ENCODE measurements around the gene PBX1.

The PBX1 gene

DNA sequence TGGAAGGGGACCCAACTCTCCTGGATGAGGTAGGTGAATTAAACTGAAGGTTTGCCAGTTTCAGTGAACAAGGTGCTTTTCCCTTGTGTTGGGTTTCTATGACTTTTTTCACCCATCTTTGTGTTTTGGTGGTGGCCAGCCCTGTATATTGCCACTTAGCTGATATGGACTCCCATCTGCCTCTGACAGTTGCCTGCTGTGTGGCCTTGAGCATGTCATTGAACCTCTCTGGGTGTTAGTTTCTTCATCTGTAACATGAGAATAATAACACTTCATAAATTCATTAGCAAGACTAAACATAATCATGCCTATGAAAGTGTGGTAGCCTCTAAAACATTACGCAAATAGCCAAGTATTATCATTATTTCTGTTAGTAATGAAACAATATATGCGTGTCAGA lies 141.7 kb downstream of the PBX1 start:
- no peak overlapping the region for H3K4me3 ChIP-seq (ENCODE audit: low read depth in 1 of 2, low read length in 1 of 2)
- H3K4me1 ChIP-seq (ENCODE audit: control insufficient read depth in 1 of 2, insufficient read depth in 1 of 2, low read depth in 1 of 2, low read length in 1 of 2) = no peaks in the 10 kb centered on the region
- TF ChIP-seq, protein P1, sequence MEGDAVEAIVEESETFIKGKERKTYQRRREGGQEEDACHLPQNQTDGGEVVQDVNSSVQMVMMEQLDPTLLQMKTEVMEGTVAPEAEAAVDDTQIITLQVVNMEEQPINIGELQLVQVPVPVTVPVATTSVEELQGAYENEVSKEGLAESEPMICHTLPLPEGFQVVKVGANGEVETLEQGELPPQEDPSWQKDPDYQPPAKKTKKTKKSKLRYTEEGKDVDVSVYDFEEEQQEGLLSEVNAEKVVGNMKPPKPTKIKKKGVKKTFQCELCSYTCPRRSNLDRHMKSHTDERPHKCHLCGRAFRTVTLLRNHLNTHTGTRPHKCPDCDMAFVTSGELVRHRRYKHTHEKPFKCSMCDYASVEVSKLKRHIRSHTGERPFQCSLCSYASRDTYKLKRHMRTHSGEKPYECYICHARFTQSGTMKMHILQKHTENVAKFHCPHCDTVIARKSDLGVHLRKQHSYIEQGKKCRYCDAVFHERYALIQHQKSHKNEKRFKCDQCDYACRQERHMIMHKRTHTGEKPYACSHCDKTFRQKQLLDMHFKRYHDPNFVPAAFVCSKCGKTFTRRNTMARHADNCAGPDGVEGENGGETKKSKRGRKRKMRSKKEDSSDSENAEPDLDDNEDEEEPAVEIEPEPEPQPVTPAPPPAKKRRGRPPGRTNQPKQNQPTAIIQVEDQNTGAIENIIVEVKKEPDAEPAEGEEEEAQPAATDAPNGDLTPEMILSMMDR (IDR thresholded peaks at IDR 0.05) = no peak
- peaks cover 11% of the 10 kb centered on the region for H3K27me3 ChIP-seq
- no peaks in the 10 kb centered on the region for H3K9me3 ChIP-seq
- H3K36me3 ChIP-seq = no peaks in the 10 kb centered on the region
- no peak overlapping the region for H3K27ac ChIP-seq

DNA sequence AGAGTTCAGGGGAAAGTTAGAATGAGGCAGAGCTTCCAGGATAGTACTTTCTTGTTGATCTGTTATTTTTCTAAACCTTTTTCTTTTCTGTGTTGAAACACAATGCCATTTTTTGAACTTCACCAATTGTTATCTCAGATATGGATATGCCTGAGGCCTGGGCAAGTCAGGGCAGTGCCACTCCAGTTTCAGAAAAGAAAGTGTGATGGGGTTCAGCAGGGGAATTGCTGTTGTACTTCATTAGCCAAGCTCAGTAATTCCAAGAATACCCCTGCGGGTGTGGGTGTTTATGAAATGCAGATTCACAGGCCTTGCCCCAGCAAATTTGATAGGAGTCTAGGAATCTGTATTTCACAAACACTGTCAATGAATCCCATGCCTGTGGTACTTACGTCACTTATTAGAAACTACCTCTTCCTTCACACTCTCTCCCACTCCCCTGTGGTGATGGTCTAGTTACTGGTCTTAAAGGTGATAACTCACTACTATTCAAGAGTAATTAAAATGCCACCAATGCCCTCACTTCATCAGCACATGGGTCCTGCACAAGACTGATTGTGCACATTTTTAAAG lies 142.3 kb downstream of the PBX1 start:
- Histone ChIP-seq H3K27ac (no peak overlapping the region), H3K4me1 (ENCODE audit: control insufficient read depth in 1 of 2, insufficient read depth in 1 of 2, low read depth in 1 of 2, low read length in 1 of 2) (no peaks in the 10 kb centered on the region), H3K36me3 (no peaks in the 10 kb centered on the region), H3K27me3 (peaks cover 11% of the 10 kb centered on the region), H3K4me3 (ENCODE audit: low read depth in 1 of 2, low read length in 1 of 2) (no peak overlapping the region), H3K9me3 (no peaks in the 10 kb centered on the region)
- TF ChIP-seq, protein P1 (IDR thresholded peaks at IDR 0.05) = no peak

DNA sequence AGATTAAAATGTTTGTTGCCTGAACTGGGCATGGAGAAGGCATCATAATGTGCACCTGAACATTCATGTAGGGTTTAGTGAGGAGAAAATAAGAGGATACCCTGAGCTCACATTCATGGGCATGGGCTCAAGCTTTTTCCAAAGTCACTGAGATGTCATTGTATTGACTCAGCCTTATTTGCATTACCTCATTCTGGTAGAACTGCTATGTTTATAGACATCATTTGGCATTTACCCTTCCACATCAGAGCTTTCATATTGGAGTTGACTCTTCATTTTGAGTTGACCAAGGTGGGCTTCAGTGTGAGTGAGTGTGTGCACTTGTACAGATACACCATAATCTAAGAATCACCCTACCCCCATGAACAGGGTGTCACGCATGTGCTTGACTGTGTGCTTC lies 143.2 kb downstream of the PBX1 start:
- Histone ChIP-seq H3K9me3 (no peaks in the 10 kb centered on the region), H3K27ac (no peak overlapping the region), H3K36me3 (no peaks in the 10 kb centered on the region), H3K27me3 (peaks cover 11% of the 10 kb centered on the region), H3K4me3 (ENCODE audit: low read depth in 1 of 2, low read length in 1 of 2) (no peak overlapping the region), H3K4me1 (ENCODE audit: control insufficient read depth in 1 of 2, insufficient read depth in 1 of 2, low read depth in 1 of 2, low read length in 1 of 2) (no peaks in the 10 kb centered on the region)
- TF ChIP-seq, protein P1 (IDR thresholded peaks at IDR 0.05) = no peak

DNA sequence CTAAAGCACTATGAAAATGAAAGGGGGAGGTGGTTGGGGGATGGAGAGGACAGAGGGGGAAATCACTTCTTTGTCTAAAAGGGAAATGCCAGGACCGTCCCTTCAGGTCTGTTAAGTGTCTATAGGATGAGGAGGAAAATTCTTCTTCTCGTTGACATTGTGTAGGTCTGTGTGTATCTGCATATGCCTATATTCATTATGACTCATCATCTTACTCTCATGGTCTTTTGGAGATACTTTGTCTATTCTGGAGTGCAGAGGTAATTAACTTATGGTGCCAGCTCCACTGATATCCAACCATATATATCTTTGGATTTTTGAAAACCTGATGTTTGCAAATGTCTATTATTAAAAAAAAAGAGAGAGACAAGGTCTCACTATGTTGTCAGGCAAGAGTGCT lies 143.7 kb downstream of the PBX1 start:
- H3K9me3 ChIP-seq = no peaks in the 10 kb centered on the region
- H3K4me3 ChIP-seq (ENCODE audit: low read depth in 1 of 2, low read length in 1 of 2) = no peak overlapping the region
- no peaks in the 10 kb centered on the region for H3K4me1 ChIP-seq (ENCODE audit: control insufficient read depth in 1 of 2, insufficient read depth in 1 of 2, low read depth in 1 of 2, low read length in 1 of 2)
- peaks cover 11% of the 10 kb centered on the region for H3K27me3 ChIP-seq
- no peaks in the 10 kb centered on the region for H3K36me3 ChIP-seq
- H3K27ac ChIP-seq = no peak overlapping the region
- TF ChIP-seq, protein P1 (IDR thresholded peaks at IDR 0.05) = no peak

DNA sequence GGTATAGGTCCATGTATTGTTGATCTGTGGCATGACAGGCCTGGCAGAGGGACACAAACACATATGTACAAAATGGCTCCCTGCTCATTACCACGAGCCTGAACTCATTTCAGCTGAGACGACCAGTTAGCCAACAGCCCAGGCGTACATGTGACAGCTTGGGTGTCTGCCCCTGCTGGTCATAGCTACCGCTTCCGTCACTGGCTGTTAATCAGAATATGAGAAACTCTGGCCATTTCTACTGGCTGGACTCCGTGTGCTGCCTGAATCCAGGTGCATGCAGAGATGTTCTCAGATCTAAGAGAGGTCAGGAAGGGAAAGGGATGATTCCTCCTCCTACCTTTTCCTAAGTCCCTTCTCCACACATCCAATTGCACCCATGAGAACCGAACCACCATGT lies 144.5 kb downstream of the PBX1 start:
- no peaks in the 10 kb centered on the region for H3K36me3 ChIP-seq
- no peak overlapping the region for H3K27ac ChIP-seq
- no peaks in the 10 kb centered on the region for H3K4me1 ChIP-seq (ENCODE audit: control insufficient read depth in 1 of 2, insufficient read depth in 1 of 2, low read depth in 1 of 2, low read length in 1 of 2)
- no peaks in the 10 kb centered on the region for H3K9me3 ChIP-seq
- H3K27me3 ChIP-seq = peaks cover 11% of the 10 kb centered on the region
- no peak overlapping the region for H3K4me3 ChIP-seq (ENCODE audit: low read depth in 1 of 2, low read length in 1 of 2)
- TF ChIP-seq, protein P1 (IDR thresholded peaks at IDR 0.05) = no peak

All from neutrophil (primary cell).